Keratinocyte (primary cell): ENCODE data around the gene LDHB.

Source experiments
- EZH2 ChIP-seq: IDR thresholded peaks from one replicate; pipeline ENCODE4 v1.6.1; 2012; ENCODE audit warnings: inconsistent platforms, mild to moderate bottlenecking, low read length, moderate library complexity
- TF ChIP-seq, protein P1 (sequence below), 3 experiments: IDR thresholded peaks in 1 of 3; conservative IDR thresholded peaks in 1 of 3; optimal IDR thresholded peaks in 1 of 3; 2 replicates in 2 of 3; 3 replicates in 1 of 3; pipeline versions ENCODE3 to v1.5.1; 2011; ENCODE audit warnings: low read length in 3 of 3, mild to moderate bottlenecking in 3 of 3, moderate library complexity in 2 of 3, control low read depth in 1 of 3, inconsistent platforms in 1 of 3; ENCODE audit not compliant: insufficient read depth in 2 of 3; ENCODE audit errors: extremely low read depth in 1 of 3

DNA sequence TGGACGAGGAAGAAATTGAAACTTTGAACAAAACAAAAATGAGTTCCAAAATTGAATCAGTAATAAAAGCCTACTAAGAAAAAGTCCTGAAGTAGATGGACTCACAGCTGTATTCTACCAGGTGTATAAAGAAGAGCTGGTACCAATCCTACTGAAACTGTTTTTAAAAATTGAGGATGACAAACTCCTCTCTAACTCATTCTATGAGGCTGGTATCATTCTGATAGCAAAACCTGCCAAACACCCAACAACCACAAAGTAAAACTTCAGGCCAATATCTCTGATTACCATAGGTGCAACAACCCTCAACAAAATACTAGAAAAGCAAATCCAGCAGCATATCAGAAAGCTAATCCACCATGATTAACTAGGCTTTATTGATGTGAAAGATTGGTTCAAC is 33.9 kb upstream of the LDHB start:
- no peak for TF ChIP-seq EZH2
- TF ChIP-seq, protein P1, sequence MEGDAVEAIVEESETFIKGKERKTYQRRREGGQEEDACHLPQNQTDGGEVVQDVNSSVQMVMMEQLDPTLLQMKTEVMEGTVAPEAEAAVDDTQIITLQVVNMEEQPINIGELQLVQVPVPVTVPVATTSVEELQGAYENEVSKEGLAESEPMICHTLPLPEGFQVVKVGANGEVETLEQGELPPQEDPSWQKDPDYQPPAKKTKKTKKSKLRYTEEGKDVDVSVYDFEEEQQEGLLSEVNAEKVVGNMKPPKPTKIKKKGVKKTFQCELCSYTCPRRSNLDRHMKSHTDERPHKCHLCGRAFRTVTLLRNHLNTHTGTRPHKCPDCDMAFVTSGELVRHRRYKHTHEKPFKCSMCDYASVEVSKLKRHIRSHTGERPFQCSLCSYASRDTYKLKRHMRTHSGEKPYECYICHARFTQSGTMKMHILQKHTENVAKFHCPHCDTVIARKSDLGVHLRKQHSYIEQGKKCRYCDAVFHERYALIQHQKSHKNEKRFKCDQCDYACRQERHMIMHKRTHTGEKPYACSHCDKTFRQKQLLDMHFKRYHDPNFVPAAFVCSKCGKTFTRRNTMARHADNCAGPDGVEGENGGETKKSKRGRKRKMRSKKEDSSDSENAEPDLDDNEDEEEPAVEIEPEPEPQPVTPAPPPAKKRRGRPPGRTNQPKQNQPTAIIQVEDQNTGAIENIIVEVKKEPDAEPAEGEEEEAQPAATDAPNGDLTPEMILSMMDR (optimal IDR thresholded peaks at IDR 0.05 in 1 of 3, IDR thresholded peaks at IDR 0.05 in 1 of 3, conservative IDR thresholded peaks at IDR 0.05 in 1 of 3; ENCODE audit: extremely low read depth in 1 of 3, insufficient read depth in 2 of 3, low read length in 3 of 3): no peak
